T-helper 17 cell (primary cell): ENCODE results near the gene ECHDC3. TPM values are rescaled to one million over a fixed set of nuclear protein-coding genes. Genes with fewer than 3 reads are reported as not detected.
A peak's percentile ranks its signal among the peaks of the same experiment; 100 is the strongest.

ENCODE experiments used
- ATAC-seq: fragments of 150-1000 bp; cut with Tn5 transposase; 2 replicates; pipeline ENCODE4 v1.10.0; 2021; ENCODE audit warnings: mild to moderate bottlenecking, moderate library complexity
- DNase-seq, 3 donors: peaks; one replicate each; pipeline versions ENCODE4 v3.0.0 to v3.0.0-alpha.2; 2020 to 2021
- H3K9me3 ChIP-seq: one replicate; pipeline ENCODE4 v1.7.0; 2013; ENCODE audit warnings: low read length, mild to moderate bottlenecking; ENCODE audit not compliant: control insufficient read depth, poor library complexity, severe bottlenecking
- H3K27ac Mint-ChIP-seq: one replicate; pipeline ENCODE4 v1.8.0; 2022; ENCODE audit warnings: mild to moderate bottlenecking, moderate library complexity, mixed read lengths
- H3K27me3 Mint-ChIP-seq: one replicate; pipeline ENCODE4 v1.8.0; 2022; ENCODE audit warnings: mixed read lengths
- H3K36me3 Mint-ChIP-seq: one replicate; pipeline ENCODE4 v1.8.0; 2022; ENCODE audit warnings: low read depth, mixed read lengths
- H3K4me1 Mint-ChIP-seq: one replicate; pipeline ENCODE4 v1.8.0; 2022; ENCODE audit warnings: mild to moderate bottlenecking, mixed read lengths
- H3K4me3 Mint-ChIP-seq: one replicate; pipeline ENCODE4 v1.8.0; 2022; ENCODE audit warnings: mild to moderate bottlenecking, moderate library complexity, mixed read lengths
- total RNA-seq, 4 donors: library from RNA in 2 of 4; stranded (reverse) in 2 of 4; gene quantifications; one replicate each; pipeline ENCODE4 v1.2.3 and lab custom pipeline; 2022 to 2026

The ECHDC3 gene
- total RNA-seq, 2 donors from 2014 or later, result 0.72 TPM; not detected in 1

- peaks cover 6% of the 10 kb centered on the region for H3K4me1 Mint-ChIP-seq
- H3K9me3 ChIP-seq, result no peaks in the 10 kb centered on the region
- H3K4me3 Mint-ChIP-seq, result no peak overlapping the region
- H3K27ac Mint-ChIP-seq, result no peak overlapping the region
- H3K27me3 Mint-ChIP-seq, result peaks cover 44% of the 10 kb centered on the region
- H3K36me3 Mint-ChIP-seq, result peaks cover 3% of the 10 kb centered on the region
- DNase-seq, result no peak
- peak; percentile 54 for ATAC-seq
Observed at GRCh38 chr10:11782793-11783557, 40.8 kb downstream of the ECHDC3 start.

DNA sequence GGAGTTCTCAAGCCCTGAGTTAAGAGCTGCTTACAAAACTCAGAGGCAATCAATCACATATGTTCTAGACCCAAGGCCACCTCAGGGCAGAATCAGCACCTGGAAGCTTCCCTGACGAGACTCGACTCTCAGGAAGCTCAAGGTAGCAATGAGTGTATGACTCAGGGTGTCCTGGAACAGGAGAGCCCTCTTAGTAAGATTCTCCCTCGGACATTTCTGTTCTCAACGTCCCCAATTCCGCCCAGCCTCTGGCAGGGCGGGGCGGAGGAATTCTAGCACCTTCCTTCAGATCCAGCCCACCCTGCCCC is 41.3 kb downstream of the ECHDC3 start:
- Mint-ChIP-seq H3K36me3 (peaks cover 3% of the 10 kb centered on the region), H3K4me1 (peaks cover 6% of the 10 kb centered on the region), H3K27me3 (peaks cover 44% of the 10 kb centered on the region), H3K4me3 (no peak overlapping the region), H3K27ac (no peak overlapping the region)
- no peak for DNase-seq
- no peaks in the 10 kb centered on the region for H3K9me3 ChIP-seq
- no peak for ATAC-seq

- Mint-ChIP-seq H3K27me3 (peaks cover 50% of the 10 kb centered on the region), H3K36me3 (no peaks in the 10 kb centered on the region), H3K4me3 (no peak overlapping the region), H3K27ac (no peak overlapping the region), H3K4me1 (peaks cover 6% of the 10 kb centered on the region)
- DNase-seq (no peak), ATAC-seq (no peak)
- H3K9me3 ChIP-seq, result no peaks in the 10 kb centered on the region
Observed at GRCh38 chr10:11787374-11787773, 45.2 kb downstream of the ECHDC3 start.

- ATAC-seq (no peak), DNase-seq (no peak)
- Mint-ChIP-seq H3K27ac (no peak overlapping the region), H3K4me1 (peaks cover 3% of the 10 kb centered on the region), H3K27me3 (peaks cover 50% of the 10 kb centered on the region), H3K4me3 (no peak overlapping the region), H3K36me3 (no peaks in the 10 kb centered on the region)
- no peaks in the 10 kb centered on the region for H3K9me3 ChIP-seq
Observed at GRCh38 chr10:11787846-11788245, 45.7 kb downstream of the ECHDC3 start.

- Mint-ChIP-seq H3K4me3 (no peak overlapping the region), H3K4me1 (peaks cover 3% of the 10 kb centered on the region), H3K36me3 (no peaks in the 10 kb centered on the region), H3K27me3 (peaks cover 52% of the 10 kb centered on the region), H3K27ac (no peak overlapping the region)
- no peak for DNase-seq
- H3K9me3 ChIP-seq, result no peaks in the 10 kb centered on the region
- ATAC-seq, result no peak
Observed at GRCh38 chr10:11789306-11789705, 47.1 kb downstream of the ECHDC3 start.

- DNase-seq (no peak), ATAC-seq (no peak)
- no peaks in the 10 kb centered on the region for H3K9me3 ChIP-seq
- no peak overlapping the region for H3K27ac Mint-ChIP-seq
- no peaks in the 10 kb centered on the region for H3K36me3 Mint-ChIP-seq
- peaks cover 3% of the 10 kb centered on the region for H3K4me1 Mint-ChIP-seq
- no peak overlapping the region for H3K4me3 Mint-ChIP-seq
- peaks cover 49% of the 10 kb centered on the region for H3K27me3 Mint-ChIP-seq
Observed at GRCh38 chr10:11789956-11790355, 47.8 kb downstream of the ECHDC3 start.

DNA sequence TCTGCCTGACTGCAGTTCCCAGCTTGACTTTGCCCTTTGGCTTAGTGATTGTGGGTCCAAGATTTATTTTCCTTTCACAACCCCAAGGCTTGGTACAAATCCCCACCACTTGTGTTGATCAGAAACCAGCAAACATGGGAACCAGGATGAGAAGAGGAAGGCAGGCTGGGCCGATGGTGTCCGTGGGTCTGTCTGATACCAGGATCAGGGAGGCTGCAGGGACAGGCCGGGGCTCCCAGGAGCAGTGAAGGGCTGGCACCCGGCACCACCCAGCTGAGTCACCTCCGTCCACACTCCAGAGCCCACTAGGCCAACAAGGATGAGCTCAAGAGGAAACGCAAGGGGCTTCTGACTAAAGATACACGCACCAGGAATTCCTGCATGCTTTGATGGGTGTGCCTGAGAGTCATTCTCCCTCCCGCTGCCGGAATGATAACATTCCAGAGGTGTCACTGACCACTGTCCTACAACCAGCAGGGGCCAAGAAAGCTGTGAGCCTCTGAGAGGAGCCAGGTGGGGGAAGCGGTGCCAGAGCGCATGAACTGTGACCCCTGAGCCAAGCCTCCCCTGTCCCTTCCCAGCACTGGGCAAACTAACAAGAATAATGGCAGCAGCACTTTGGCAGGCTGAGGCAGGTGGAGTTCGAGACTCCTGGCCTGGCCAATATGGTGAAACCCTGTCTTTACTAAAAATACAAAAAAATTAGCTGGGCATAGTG is 51.7 kb downstream of the ECHDC3 start:
- Mint-ChIP-seq H3K36me3 (no peaks in the 10 kb centered on the region), H3K4me3 (no peak overlapping the region), H3K27me3 (peaks cover 25% of the 10 kb centered on the region), H3K27ac (no peak overlapping the region), H3K4me1 (peaks cover 4% of the 10 kb centered on the region)
- H3K9me3 ChIP-seq, result no peaks in the 10 kb centered on the region
- no peak for DNase-seq
- ATAC-seq, result no peak

GRCh38 chr10:11794566-11794965 is 52.4 kb downstream of the ECHDC3 start:
- Mint-ChIP-seq H3K27me3 (peaks cover 21% of the 10 kb centered on the region), H3K4me3 (no peak overlapping the region), H3K27ac (no peak overlapping the region)

GRCh38 chr10:11795101-11795920 is 53.1 kb downstream of the ECHDC3 start:
- ATAC-seq (no peak), DNase-seq (no peak)
- Mint-ChIP-seq H3K4me3 (no peak overlapping the region), H3K4me1 (peaks cover 4% of the 10 kb centered on the region), H3K36me3 (no peaks in the 10 kb centered on the region), H3K27me3 (peaks cover 14% of the 10 kb centered on the region), H3K27ac (no peak overlapping the region)
- no peaks in the 10 kb centered on the region for H3K9me3 ChIP-seq

More at GRCh38 chr10:11794566-11794965, 52.4 kb downstream of the ECHDC3 start:
- DNase-seq, result no peak
- Mint-ChIP-seq H3K4me1 (peaks cover 4% of the 10 kb centered on the region), H3K36me3 (no peaks in the 10 kb centered on the region)
- no peak for ATAC-seq
- no peaks in the 10 kb centered on the region for H3K9me3 ChIP-seq

DNA sequence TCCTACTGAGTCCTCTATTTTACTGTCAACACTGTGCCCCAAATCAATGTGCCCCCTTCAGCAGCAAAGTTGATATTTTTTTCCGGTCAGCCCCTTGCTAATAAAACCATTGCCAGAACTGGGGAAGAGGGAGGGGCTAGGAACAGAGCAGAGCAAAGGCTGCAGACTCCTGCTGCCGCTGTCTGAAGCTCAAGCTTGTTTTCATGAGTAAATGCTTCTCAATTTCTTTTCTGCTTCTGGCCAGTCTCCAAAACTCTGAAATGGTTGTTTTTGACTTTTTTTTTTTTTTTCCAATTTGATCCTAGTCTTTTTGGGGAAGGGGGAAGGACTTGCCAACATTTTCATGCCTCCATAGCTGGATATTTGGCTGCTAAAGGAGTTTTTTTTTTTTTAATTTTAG is 54.3 kb downstream of the ECHDC3 start:
- Mint-ChIP-seq H3K4me3 (no peak overlapping the region), H3K27ac (no peak overlapping the region), H3K4me1 (peaks cover 4% of the 10 kb centered on the region), H3K27me3 (peaks cover 14% of the 10 kb centered on the region), H3K36me3 (no peaks in the 10 kb centered on the region)
- no peak for ATAC-seq
- no peaks in the 10 kb centered on the region for H3K9me3 ChIP-seq
- DNase-seq, result no peak

GRCh38 chr10:11797281-11797680 is 55.1 kb downstream of the ECHDC3 start:
- H3K36me3 Mint-ChIP-seq, result no peaks in the 10 kb centered on the region

GRCh38 chr10:11797847-11798633 is 55.9 kb downstream of the ECHDC3 start:
- Mint-ChIP-seq H3K27me3 (peaks cover 21% of the 10 kb centered on the region), H3K4me3 (no peak overlapping the region), H3K27ac (no peak overlapping the region), H3K36me3 (no peaks in the 10 kb centered on the region), H3K4me1 (peaks cover 4% of the 10 kb centered on the region)
- DNase-seq (no peak), ATAC-seq (no peak)
- no peaks in the 10 kb centered on the region for H3K9me3 ChIP-seq

More at GRCh38 chr10:11797281-11797680, 55.1 kb downstream of the ECHDC3 start:
- Mint-ChIP-seq H3K27ac (peak overlapping the region; percentile 11), H3K27me3 (peaks cover 13% of the 10 kb centered on the region), H3K4me3 (no peak overlapping the region), H3K4me1 (peaks cover 4% of the 10 kb centered on the region)
- no peak for DNase-seq
- no peak for ATAC-seq
- no peaks in the 10 kb centered on the region for H3K9me3 ChIP-seq
